Activated B cell treated with CpG ODN at 0.5 μM for 24 hours (primary cell): Measurements from ENCODE around the gene RGS14. TPM values are rescaled to one million over a fixed set of nuclear protein-coding genes. Genes with fewer than 3 reads are reported as not detected.

Experiments
- ATAC-seq: fragments of 200-7000 bp; cut with Tn5 transposase; one replicate; pipeline ENCODE4 v1.10.0; 2021; ENCODE audit warnings: low read depth, mild to moderate bottlenecking, moderate library complexity
- CTCF ChIA-PET: fragments of 350-600 bp; sonication (Branson Sonifier 250); formaldehyde crosslinking; loops from one replicate; lab custom pipeline; 2021; ENCODE audit warnings: antibody characterized with exemption; lab: Charles Lee
- POLR2A ChIA-PET: fragments of 350-600 bp; sonication (Branson Sonifier 250); formaldehyde crosslinking; loops from one replicate; lab custom pipeline; 2021; ENCODE audit warnings: antibody characterized with exemption; lab: Charles Lee
- DNase-seq: peaks from one replicate; pipeline ENCODE4 v3.0.0; 2022
- H3K27ac Mint-ChIP-seq: one replicate; pipeline ENCODE4 v1.8.0; 2020; ENCODE audit warnings: mixed read lengths
- H3K27me3 Mint-ChIP-seq: one replicate; pipeline ENCODE4 v1.8.0; 2021; ENCODE audit warnings: mixed read lengths
- H3K36me3 Mint-ChIP-seq: one replicate; pipeline ENCODE4 v1.8.0; 2021; ENCODE audit warnings: low read depth, mixed read lengths
- H3K4me1 Mint-ChIP-seq: one replicate; pipeline ENCODE4 v1.8.0; 2021; ENCODE audit warnings: mixed read lengths
- H3K4me3 Mint-ChIP-seq: one replicate; pipeline ENCODE4 v1.8.0; 2020; ENCODE audit warnings: mild to moderate bottlenecking, mixed read lengths
- H3K9me3 Mint-ChIP-seq: one replicate; pipeline ENCODE4 v1.8.0; 2020; ENCODE audit warnings: mixed read lengths
- CTCF ChIP-seq: fragments of 200-600 bp; IDR thresholded peaks from one replicate; pipeline ENCODE4 v1.8.0; 2022; ENCODE audit warnings: antibody characterized with exemption, mild to moderate bottlenecking
- intact Hi-C: fragments of 100-400 bp; cut with micrococcal nuclease; formaldehyde crosslinking; loops from one replicate; pipeline ENCODE4 v1.15.1; 2024
- total RNA-seq: library from RNA; stranded (reverse); gene quantifications from 2 replicates; pipeline ENCODE4 v1.2.3, GENCODE V29; 2022

RGS14 gene
- total RNA-seq, 1 donor from 2014 or later, result 58.3 TPM

- CTCF ChIA-PET, result no interaction called here
- H3K27ac Mint-ChIP-seq, result no peak overlapping the region
- H3K9me3 Mint-ChIP-seq, result no peaks in the 10 kb centered on the region
- no peak for ATAC-seq
- peaks cover 61% of the 10 kb centered on the region for H3K4me1 Mint-ChIP-seq
- H3K27me3 Mint-ChIP-seq, result no peaks in the 10 kb centered on the region
- DNase-seq, result no peak
- H3K4me3 Mint-ChIP-seq, result no peak overlapping the region
- intact Hi-C loops, result no loop called here
- H3K36me3 Mint-ChIP-seq, result peaks cover 43% of the 10 kb centered on the region
- POLR2A ChIA-PET, result no interaction called here
- no peak for TF ChIP-seq CTCF
Observed at GRCh38 chr5:177366528-177367322, 9.0 kb downstream of the RGS14 start.

- no peaks in the 10 kb centered on the region for H3K9me3 Mint-ChIP-seq
- POLR2A ChIA-PET, result interaction anchor here (0.8 kb wide), 1 partner anchor 16 kb away, joined by 3 read pairs; the partner anchor contains the start of gene LMAN2
- ATAC-seq (no peak), DNase-seq (no peak)
- H3K4me3 Mint-ChIP-seq, result no peak overlapping the region
- intact Hi-C loops, result no loop called here
- no peak for TF ChIP-seq CTCF
- no peaks in the 10 kb centered on the region for H3K27me3 Mint-ChIP-seq
- CTCF ChIA-PET, result no interaction called here
- H3K36me3 Mint-ChIP-seq, result peaks cover 47% of the 10 kb centered on the region
- H3K4me1 Mint-ChIP-seq, result peaks cover 61% of the 10 kb centered on the region
- no peak overlapping the region for H3K27ac Mint-ChIP-seq
Observed at GRCh38 chr5:177367323-177367848, 9.7 kb downstream of the RGS14 start.

GRCh38 chr5:177367981-177368868, 10.5 kb downstream of the RGS14 start:
- H3K27me3 Mint-ChIP-seq, result no peaks in the 10 kb centered on the region
- H3K9me3 Mint-ChIP-seq, result no peaks in the 10 kb centered on the region
- TF ChIP-seq CTCF, result no peak
- H3K4me1 Mint-ChIP-seq, result peaks cover 61% of the 10 kb centered on the region
- CTCF ChIA-PET, result interaction anchor here (0.9 to 3.8 kb wide), 8 partner anchors 10 to 254 kb away, joined by 3 to 19 read pairs (median 4); partner anchors contain the start of genes LMAN2 and RGS14
- peaks cover 49% of the 10 kb centered on the region for H3K36me3 Mint-ChIP-seq
- intact Hi-C loops, result no loop called here
- no peak overlapping the region for H3K4me3 Mint-ChIP-seq
- no peak overlapping the region for H3K27ac Mint-ChIP-seq
- DNase-seq (no peak), ATAC-seq (no peak)
- POLR2A ChIA-PET, result interaction anchor here (0.8 to 0.9 kb wide), 2 partner anchors 16 to 17 kb away, joined by 3 read pairs; partner anchors contain the start of gene LMAN2

- peak overlapping the region; percentile 21 for H3K4me3 Mint-ChIP-seq
- intact Hi-C loops, result no loop called here
- ChIA-PET POLR2A (interaction anchor here (0.9 kb wide), 1 partner anchor 17 kb away, joined by 3 read pairs; the partner anchor contains the start of gene LMAN2), CTCF (interaction anchor here (0.7 to 3.8 kb wide), 9 partner anchors 11 to 255 kb away, joined by 3 to 19 read pairs (median 4); partner anchors contain the start of genes LMAN2 and RGS14)
- no peak for TF ChIP-seq CTCF
- H3K9me3 Mint-ChIP-seq, result no peaks in the 10 kb centered on the region
- no peak for ATAC-seq
- peaks cover 49% of the 10 kb centered on the region for H3K36me3 Mint-ChIP-seq
- peaks cover 61% of the 10 kb centered on the region for H3K4me1 Mint-ChIP-seq
- H3K27ac Mint-ChIP-seq, result peak overlapping the region; percentile 19
- H3K27me3 Mint-ChIP-seq, result no peaks in the 10 kb centered on the region
- DNase-seq, result no peak
Observed at GRCh38 chr5:177368869-177369644, 11.3 kb downstream of the RGS14 start.
